Measurements from ENCODE around the gene REPS2.

- TF ChIP-seq POLR2AphosphoS5 (IDR thresholded peaks at IDR 0.05) (no peak), EP300 (IDR thresholded peaks at IDR 0.05; ENCODE audit: low read depth) (no peak)
Observed at GRCh38 chrX:17062065-17062464, 115.6 kb downstream of the REPS2 start.

All from transverse colon (tissue), 3 donors.